SK-N-SH treated with all-trans-retinoic acid at 6 μM for 48 hours (cell line): Measurements from ENCODE around the gene HAPLN3.

Source experiments
- ATAC-seq: fragments of 200-7000 bp; cut with Tn5 transposase; 3 replicates; pipeline ENCODE4 v1.9.1; 2020; ENCODE audit warnings: mild to moderate bottlenecking, moderate library complexity
- ARNTL ChIP-seq: fragments of 450-650 bp; formaldehyde crosslinking; IDR thresholded peaks from 2 replicates; pipeline ENCODE4 v1.5.0; 2020; ENCODE audit warnings: low read depth, mild to moderate bottlenecking, moderate library complexity, borderline replicate concordance
- BACH2 ChIP-seq: fragments of 250-450 bp; sonication (Bioruptor Pico); IDR thresholded peaks from 2 replicates; pipeline ENCODE4 v1.9.0; 2021; ENCODE audit warnings: mild to moderate bottlenecking, borderline replicate concordance
- CSDC2 ChIP-seq: fragments of 250-450 bp; sonication (Bioruptor Pico); IDR thresholded peaks from 2 replicates; pipeline ENCODE4 v1.5.0; 2020; ENCODE audit warnings: mild to moderate bottlenecking, moderate library complexity
- ESRRG ChIP-seq: fragments of 250-450 bp; sonication (Bioruptor Pico); IDR thresholded peaks from 2 replicates; pipeline ENCODE4 v1.6.1; 2021; ENCODE audit warnings: mild to moderate bottlenecking
- GLIS3 ChIP-seq: fragments of 250-450 bp; sonication (Bioruptor Pico); IDR thresholded peaks from 2 replicates; pipeline ENCODE4 v1.5.0; 2020; ENCODE audit warnings: mild to moderate bottlenecking, moderate library complexity
- OSR1 ChIP-seq: fragments of 250-450 bp; sonication (Bioruptor Pico); IDR thresholded peaks from 2 replicates; pipeline ENCODE4 v1.8.0; 2022; ENCODE audit warnings: moderate library complexity, mild to moderate bottlenecking, inconsistent platforms
- PPARA ChIP-seq: fragments of 250-450 bp; sonication (Bioruptor Pico); IDR thresholded peaks from 2 replicates; pipeline ENCODE4 v1.5.0; 2020; ENCODE audit warnings: mild to moderate bottlenecking, borderline replicate concordance
- RARB ChIP-seq: fragments of 250-450 bp; sonication (Bioruptor Pico); IDR thresholded peaks from 2 replicates; pipeline ENCODE4 v1.8.0; 2021; ENCODE audit warnings: mild to moderate bottlenecking, moderate library complexity
- SNAI2 ChIP-seq: fragments of 250-450 bp; sonication (Bioruptor Pico); IDR thresholded peaks from 2 replicates; pipeline ENCODE4 v1.5.0; 2020; ENCODE audit warnings: mild to moderate bottlenecking, moderate library complexity
- TCF4 ChIP-seq: fragments of 250-450 bp; sonication (Bioruptor Pico); IDR thresholded peaks from 2 replicates; pipeline ENCODE4 v1.8.0; 2021; ENCODE audit warnings: mild to moderate bottlenecking, moderate library complexity, borderline replicate concordance
- TOX ChIP-seq: fragments of 250-450 bp; sonication (Bioruptor Pico); IDR thresholded peaks from 2 replicates; pipeline ENCODE4 v1.8.0; 2021; ENCODE audit warnings: mild to moderate bottlenecking, moderate library complexity, borderline replicate concordance
- ZFP3 ChIP-seq: fragments of 250-450 bp; sonication (Bioruptor Pico); IDR thresholded peaks from 2 replicates; pipeline ENCODE4 v1.5.0; 2020; ENCODE audit warnings: mild to moderate bottlenecking, moderate library complexity
- ZNF70 ChIP-seq: fragments of 450-650 bp; formaldehyde crosslinking; IDR thresholded peaks from 2 replicates; pipeline ENCODE4 v1.5.0; 2020; ENCODE audit warnings: mild to moderate bottlenecking, moderate library complexity
- ZNF8 ChIP-seq: fragments of 450-650 bp; formaldehyde crosslinking; IDR thresholded peaks from 2 replicates; pipeline ENCODE4 v1.5.0; 2020; ENCODE audit warnings: mild to moderate bottlenecking, moderate library complexity
- TF ChIP-seq, protein P1 (sequence below): fragments of 250-450 bp; sonication (Bioruptor Pico); IDR thresholded peaks from 2 replicates; pipeline ENCODE4 v1.5.0; 2020; ENCODE audit warnings: mild to moderate bottlenecking, moderate library complexity
- TF ChIP-seq, protein P2 (sequence below): fragments of 250-450 bp; sonication (Bioruptor Pico); IDR thresholded peaks from 2 replicates; pipeline ENCODE4 v1.5.1; 2021; ENCODE audit warnings: mild to moderate bottlenecking, moderate library complexity
- TF ChIP-seq, protein P3 (sequence below): fragments of 250-450 bp; sonication (Bioruptor Pico); IDR thresholded peaks from 2 replicates; pipeline ENCODE4 v1.8.0; 2021; ENCODE audit warnings: low read depth, mild to moderate bottlenecking, moderate library complexity, borderline replicate concordance
- TF ChIP-seq, protein P4 (sequence below): fragments of 250-450 bp; sonication (Bioruptor Pico); IDR thresholded peaks from 2 replicates; pipeline ENCODE4 v1.8.0; 2020; ENCODE audit warnings: mild to moderate bottlenecking, moderate library complexity, borderline replicate concordance

The HAPLN3 gene

DNA sequence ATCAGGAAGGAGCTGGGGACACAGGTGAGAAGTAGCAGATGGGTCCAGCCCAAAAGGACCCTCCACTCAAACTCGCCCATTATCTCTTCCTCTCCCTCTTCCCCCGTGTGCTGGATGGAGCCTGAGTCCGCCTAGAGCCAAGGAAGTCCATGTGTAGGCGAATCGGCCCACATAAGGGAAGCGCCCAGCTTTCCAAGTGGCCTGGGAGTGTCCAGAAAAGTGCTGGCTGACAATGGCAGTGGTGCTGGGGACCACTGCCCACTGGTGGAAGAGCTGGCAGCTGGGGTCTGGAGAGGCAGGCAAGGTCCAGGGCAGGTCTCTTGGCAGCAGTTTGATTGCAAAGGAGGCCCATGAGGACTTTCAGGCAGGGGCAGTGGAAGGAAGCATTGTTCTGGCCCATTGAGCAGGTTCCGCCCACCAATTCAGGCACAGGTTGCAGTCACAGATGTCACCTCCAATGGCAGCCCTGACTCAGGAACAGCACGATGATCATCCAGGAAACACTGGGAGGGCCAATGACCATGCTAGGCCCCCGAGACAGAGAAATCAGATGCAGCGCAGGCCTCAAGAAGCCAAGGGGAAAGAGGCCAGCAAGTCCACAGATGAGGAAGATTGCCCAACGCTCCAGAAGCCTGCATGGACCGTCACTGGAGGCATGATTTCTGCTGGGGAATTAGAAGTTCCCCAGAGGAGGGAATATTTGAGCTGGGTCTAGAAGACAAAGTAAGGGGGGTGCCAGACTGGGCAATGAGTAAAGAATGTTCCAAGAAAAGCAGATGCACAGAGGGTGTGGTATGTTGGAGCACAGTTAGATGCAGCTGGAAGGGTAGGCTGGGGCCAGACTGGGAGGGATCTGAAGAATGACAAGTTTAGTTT, 14.8 kb upstream of the HAPLN3 start (continued):
- TF ChIP-seq, protein P1, sequence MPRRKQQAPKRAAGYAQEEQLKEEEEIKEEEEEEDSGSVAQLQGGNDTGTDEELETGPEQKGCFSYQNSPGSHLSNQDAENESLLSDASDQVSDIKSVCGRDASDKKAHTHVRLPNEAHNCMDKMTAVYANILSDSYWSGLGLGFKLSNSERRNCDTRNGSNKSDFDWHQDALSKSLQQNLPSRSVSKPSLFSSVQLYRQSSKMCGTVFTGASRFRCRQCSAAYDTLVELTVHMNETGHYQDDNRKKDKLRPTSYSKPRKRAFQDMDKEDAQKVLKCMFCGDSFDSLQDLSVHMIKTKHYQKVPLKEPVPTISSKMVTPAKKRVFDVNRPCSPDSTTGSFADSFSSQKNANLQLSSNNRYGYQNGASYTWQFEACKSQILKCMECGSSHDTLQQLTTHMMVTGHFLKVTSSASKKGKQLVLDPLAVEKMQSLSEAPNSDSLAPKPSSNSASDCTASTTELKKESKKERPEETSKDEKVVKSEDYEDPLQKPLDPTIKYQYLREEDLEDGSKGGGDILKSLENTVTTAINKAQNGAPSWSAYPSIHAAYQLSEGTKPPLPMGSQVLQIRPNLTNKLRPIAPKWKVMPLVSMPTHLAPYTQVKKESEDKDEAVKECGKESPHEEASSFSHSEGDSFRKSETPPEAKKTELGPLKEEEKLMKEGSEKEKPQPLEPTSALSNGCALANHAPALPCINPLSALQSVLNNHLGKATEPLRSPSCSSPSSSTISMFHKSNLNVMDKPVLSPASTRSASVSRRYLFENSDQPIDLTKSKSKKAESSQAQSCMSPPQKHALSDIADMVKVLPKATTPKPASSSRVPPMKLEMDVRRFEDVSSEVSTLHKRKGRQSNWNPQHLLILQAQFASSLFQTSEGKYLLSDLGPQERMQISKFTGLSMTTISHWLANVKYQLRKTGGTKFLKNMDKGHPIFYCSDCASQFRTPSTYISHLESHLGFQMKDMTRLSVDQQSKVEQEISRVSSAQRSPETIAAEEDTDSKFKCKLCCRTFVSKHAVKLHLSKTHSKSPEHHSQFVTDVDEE: no peak
- TF ChIP-seq CSDC2: no peak

GRCh38 chr15:88908697-88909621, 13.6 kb upstream of the HAPLN3 start:
- no peak for TF ChIP-seq ESRRG (CRISPR knock-in tag)
- no peak for TF ChIP-seq GLIS3 (CRISPR knock-in tag)
- TF ChIP-seq, protein P2, sequence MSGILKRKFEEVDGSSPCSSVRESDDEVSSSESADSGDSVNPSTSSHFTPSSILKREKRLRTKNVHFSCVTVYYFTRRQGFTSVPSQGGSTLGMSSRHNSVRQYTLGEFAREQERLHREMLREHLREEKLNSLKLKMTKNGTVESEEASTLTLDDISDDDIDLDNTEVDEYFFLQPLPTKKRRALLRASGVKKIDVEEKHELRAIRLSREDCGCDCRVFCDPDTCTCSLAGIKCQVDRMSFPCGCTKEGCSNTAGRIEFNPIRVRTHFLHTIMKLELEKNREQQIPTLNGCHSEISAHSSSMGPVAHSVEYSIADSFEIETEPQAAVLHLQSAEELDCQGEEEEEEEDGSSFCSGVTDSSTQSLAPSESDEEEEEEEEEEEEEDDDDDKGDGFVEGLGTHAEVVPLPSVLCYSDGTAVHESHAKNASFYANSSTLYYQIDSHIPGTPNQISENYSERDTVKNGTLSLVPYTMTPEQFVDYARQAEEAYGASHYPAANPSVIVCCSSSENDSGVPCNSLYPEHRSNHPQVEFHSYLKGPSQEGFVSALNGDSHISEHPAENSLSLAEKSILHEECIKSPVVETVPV: no peak
- TF ChIP-seq, protein P1: no peak
- TF ChIP-seq OSR1 (CRISPR knock-in tag): no peak
- TF ChIP-seq SNAI2 (CRISPR knock-in tag): no peak
- no peak for TF ChIP-seq RARB (CRISPR knock-in tag)
- TF ChIP-seq PPARA: no peak
- TF ChIP-seq, protein P3, sequence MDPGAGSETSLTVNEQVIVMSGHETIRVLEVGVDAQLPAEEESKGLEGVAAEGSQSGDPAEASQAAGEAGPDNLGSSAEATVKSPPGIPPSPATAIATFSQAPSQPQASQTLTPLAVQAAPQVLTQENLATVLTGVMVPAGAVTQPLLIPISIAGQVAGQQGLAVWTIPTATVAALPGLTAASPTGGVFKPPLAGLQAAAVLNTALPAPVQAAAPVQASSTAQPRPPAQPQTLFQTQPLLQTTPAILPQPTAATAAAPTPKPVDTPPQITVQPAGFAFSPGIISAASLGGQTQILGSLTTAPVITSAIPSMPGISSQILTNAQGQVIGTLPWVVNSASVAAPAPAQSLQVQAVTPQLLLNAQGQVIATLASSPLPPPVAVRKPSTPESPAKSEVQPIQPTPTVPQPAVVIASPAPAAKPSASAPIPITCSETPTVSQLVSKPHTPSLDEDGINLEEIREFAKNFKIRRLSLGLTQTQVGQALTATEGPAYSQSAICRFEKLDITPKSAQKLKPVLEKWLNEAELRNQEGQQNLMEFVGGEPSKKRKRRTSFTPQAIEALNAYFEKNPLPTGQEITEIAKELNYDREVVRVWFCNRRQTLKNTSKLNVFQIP (CRISPR knock-in tag): no peak
- TF ChIP-seq TCF4 (CRISPR knock-in tag): no peak
- TF ChIP-seq, protein P4, sequence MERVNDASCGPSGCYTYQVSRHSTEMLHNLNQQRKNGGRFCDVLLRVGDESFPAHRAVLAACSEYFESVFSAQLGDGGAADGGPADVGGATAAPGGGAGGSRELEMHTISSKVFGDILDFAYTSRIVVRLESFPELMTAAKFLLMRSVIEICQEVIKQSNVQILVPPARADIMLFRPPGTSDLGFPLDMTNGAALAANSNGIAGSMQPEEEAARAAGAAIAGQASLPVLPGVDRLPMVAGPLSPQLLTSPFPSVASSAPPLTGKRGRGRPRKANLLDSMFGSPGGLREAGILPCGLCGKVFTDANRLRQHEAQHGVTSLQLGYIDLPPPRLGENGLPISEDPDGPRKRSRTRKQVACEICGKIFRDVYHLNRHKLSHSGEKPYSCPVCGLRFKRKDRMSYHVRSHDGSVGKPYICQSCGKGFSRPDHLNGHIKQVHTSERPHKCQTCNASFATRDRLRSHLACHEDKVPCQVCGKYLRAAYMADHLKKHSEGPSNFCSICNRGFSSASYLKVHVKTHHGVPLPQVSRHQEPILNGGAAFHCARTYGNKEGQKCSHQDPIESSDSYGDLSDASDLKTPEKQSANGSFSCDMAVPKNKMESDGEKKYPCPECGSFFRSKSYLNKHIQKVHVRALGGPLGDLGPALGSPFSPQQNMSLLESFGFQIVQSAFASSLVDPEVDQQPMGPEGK (CRISPR knock-in tag): no peak
- no peak for TF ChIP-seq ZNF70
- TF ChIP-seq BACH2 (CRISPR knock-in tag): no peak
- TF ChIP-seq ARNTL (CRISPR knock-in tag): no peak
- TF ChIP-seq ZFP3 (CRISPR knock-in tag): no peak
- no peak for ATAC-seq

DNA sequence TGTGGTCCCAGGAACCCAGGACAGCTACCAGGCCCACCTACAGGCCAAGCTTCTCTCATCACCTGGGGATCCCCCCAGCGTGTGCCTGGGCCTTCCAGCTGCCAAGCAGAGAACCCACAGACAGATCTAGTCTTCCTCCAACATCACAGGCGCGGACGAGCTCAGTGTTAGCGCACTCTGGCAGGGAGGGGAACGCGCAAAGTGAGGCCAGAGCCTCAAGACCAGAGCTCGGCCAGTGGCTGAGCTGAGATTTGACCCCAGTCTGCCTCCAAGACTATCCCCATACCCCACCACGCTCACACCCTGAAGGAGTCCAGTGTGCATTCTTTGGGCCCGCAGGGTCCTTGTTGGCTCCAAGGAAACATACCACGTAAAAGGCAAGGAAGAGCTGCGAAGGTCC, 12.8 kb upstream of the HAPLN3 start:
- ATAC-seq: no peak
- TF ChIP-seq SNAI2 (CRISPR knock-in tag): no peak
- TF ChIP-seq, protein P3 (CRISPR knock-in tag): no peak
- TF ChIP-seq, protein P4 (CRISPR knock-in tag): no peak
- TF ChIP-seq, protein P2: no peak
- TF ChIP-seq RARB (CRISPR knock-in tag): no peak
- no peak for TF ChIP-seq ZNF8 (CRISPR knock-in tag)
- TF ChIP-seq TCF4 (CRISPR knock-in tag): no peak
- no peak for TF ChIP-seq OSR1 (CRISPR knock-in tag)
- TF ChIP-seq PPARA: no peak
- TF ChIP-seq TOX: no peak
